ENCODE data around the gene FAM83G.

DNA sequence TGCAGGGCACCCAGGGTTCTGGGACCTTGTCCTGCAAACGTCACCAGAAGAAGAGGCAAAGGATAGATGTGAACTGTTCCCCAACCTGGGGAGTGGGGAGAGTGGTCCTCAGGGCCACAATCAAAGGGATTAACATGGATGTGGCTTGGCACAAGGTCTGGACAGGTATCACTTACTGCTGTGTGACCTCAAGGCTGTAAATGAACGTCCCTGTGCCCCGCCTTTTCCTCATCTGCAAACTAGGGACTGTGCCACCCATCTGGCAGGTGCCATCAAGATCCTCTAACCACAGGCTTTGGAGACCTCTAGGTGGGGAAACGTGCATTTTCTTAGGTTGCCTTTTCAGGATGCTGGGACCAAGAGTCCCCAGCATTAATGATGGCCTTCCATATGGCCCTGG, 27.5 kb downstream of the FAM83G start:
- TF ChIP-seq, protein P1, sequence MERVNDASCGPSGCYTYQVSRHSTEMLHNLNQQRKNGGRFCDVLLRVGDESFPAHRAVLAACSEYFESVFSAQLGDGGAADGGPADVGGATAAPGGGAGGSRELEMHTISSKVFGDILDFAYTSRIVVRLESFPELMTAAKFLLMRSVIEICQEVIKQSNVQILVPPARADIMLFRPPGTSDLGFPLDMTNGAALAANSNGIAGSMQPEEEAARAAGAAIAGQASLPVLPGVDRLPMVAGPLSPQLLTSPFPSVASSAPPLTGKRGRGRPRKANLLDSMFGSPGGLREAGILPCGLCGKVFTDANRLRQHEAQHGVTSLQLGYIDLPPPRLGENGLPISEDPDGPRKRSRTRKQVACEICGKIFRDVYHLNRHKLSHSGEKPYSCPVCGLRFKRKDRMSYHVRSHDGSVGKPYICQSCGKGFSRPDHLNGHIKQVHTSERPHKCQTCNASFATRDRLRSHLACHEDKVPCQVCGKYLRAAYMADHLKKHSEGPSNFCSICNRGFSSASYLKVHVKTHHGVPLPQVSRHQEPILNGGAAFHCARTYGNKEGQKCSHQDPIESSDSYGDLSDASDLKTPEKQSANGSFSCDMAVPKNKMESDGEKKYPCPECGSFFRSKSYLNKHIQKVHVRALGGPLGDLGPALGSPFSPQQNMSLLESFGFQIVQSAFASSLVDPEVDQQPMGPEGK (CRISPR knock-in tag; IDR thresholded peaks at IDR 0.05; ENCODE audit: borderline replicate concordance), result no peak
- TF ChIP-seq OSR1 (CRISPR knock-in tag; IDR thresholded peaks at IDR 0.05) (no peak), ZNF565 (CRISPR knock-in tag; conservative IDR thresholded peaks at IDR 0.05; ENCODE audit: low read depth) (no peak), RARB (CRISPR knock-in tag; IDR thresholded peaks at IDR 0.05) (no peak), GLIS3 (CRISPR knock-in tag; IDR thresholded peaks at IDR 0.05) (no peak), ARNTL (CRISPR knock-in tag; IDR thresholded peaks at IDR 0.05; ENCODE audit: borderline replicate concordance, low read depth) (no peak)

All from SK-N-SH treated with all-trans-retinoic acid at 6 μM for 48 hours (cell line).